HS-5 (cell line): ENCODE results near the gene RAP1GAP2.

ENCODE experiments used
- DNase-seq: peaks from one replicate; pipeline ENCODE4 v3.0.0-alpha.2; 2012; ENCODE audit warnings: low read depth

RAP1GAP2 gene

GRCh38 chr17:2786176-2786881 lies 9.9 kb upstream of the RAP1GAP2 start:
- peak; percentile 26 for DNase-seq

GRCh38 chr17:2789700-2790099 lies 6.5 kb upstream of the RAP1GAP2 start:
- no peak for DNase-seq

- no peak for DNase-seq
Observed at GRCh38 chr17:2792366-2793169, 3.7 kb upstream of the RAP1GAP2 start.

- no peak for DNase-seq
Observed at GRCh38 chr17:2794111-2794803, 2.0 kb upstream of the RAP1GAP2 start.

- no peak for DNase-seq
Observed at GRCh38 chr17:2795441-2796163, 636 bp upstream of the RAP1GAP2 start.

- no peak for DNase-seq
Observed at GRCh38 chr17:2797226-2797625, 988 bp downstream of the RAP1GAP2 start.

GRCh38 chr17:2797637-2798036 lies 1.4 kb downstream of the RAP1GAP2 start:
- DNase-seq, result no peak

- no peak for DNase-seq
Observed at GRCh38 chr17:2798188-2798587, 1.9 kb downstream of the RAP1GAP2 start.

- no peak for DNase-seq
Observed at GRCh38 chr17:2798678-2799077, 2.4 kb downstream of the RAP1GAP2 start.

- no peak for DNase-seq
Observed at GRCh38 chr17:2799653-2800052, 3.4 kb downstream of the RAP1GAP2 start.

- DNase-seq, result no peak
Observed at GRCh38 chr17:2800367-2800766, 4.1 kb downstream of the RAP1GAP2 start.

GRCh38 chr17:2801841-2802240 lies 5.6 kb downstream of the RAP1GAP2 start:
- no peak for DNase-seq

GRCh38 chr17:2802574-2802973 lies 6.3 kb downstream of the RAP1GAP2 start:
- no peak for DNase-seq

- DNase-seq, result no peak
Observed at GRCh38 chr17:2803386-2803785, 7.1 kb downstream of the RAP1GAP2 start.

GRCh38 chr17:2803971-2804370 lies 7.7 kb downstream of the RAP1GAP2 start:
- DNase-seq, result no peak

- DNase-seq, result no peak
Observed at GRCh38 chr17:2804912-2805311, 8.7 kb downstream of the RAP1GAP2 start.

GRCh38 chr17:2805961-2806360 lies 9.7 kb downstream of the RAP1GAP2 start:
- no peak for DNase-seq

GRCh38 chr17:2808367-2809335 lies 12.4 kb downstream of the RAP1GAP2 start:
- no peak for DNase-seq

GRCh38 chr17:2809337-2809736 lies 13.1 kb downstream of the RAP1GAP2 start:
- DNase-seq, result no peak

- no peak for DNase-seq
Observed at GRCh38 chr17:2814049-2814448, 17.8 kb downstream of the RAP1GAP2 start.
